Measurements from ENCODE around the gene MRPL37. TPM values are rescaled to one million over a fixed set of nuclear protein-coding genes. Genes with fewer than 3 reads are reported as not detected.

MRPL37 gene
- total and polyA plus RNA-seq, 2 of the 4 experiments (the other 2 are of a cell fraction), result 42.8 to 132 TPM

GRCh38 chr1:54173681-54174080 is 26.3 kb upstream of the MRPL37 start:
- 100% methylated on average over 1 of the region's 9 CpGs; no CpG with 5 or more reads in 1 of the 2 experiments for WGBS, 2 experiments (ENCODE audit: extremely low coverage in 2 of 2, insufficient read length in 1 of 2)

More at GRCh38 chr1:54173681-54174080, 26.3 kb upstream of the MRPL37 start:
- POLR2A ChIA-PET (ENCODE audit: unreplicated experiment), result no interaction called here
- ATAC-seq (ENCODE audit: low read depth), result no peak
- H3K27me3 ChIP-seq (ENCODE audit: control insufficient read depth, insufficient read depth, low read length), result no peaks in the 10 kb centered on the region
- H3K23ac ChIP-seq (ENCODE audit: low read depth, low read length), result no peak overlapping the region
- TF ChIP-seq RFX5 (IDR thresholded peaks at IDR 0.05; ENCODE audit: low read depth, low read length), result no peak
- no peak overlapping the region for H2BK20ac ChIP-seq (ENCODE audit: low read depth, low read length)
- BruUV-seq (replicated peaks), result no TSS peak
- H2AK9ac ChIP-seq (replicated peaks; ENCODE audit: low read depth, low read length, poor library complexity), result no peak overlapping the region
- H4K8ac ChIP-seq (ENCODE audit: low read depth in 2 of 2, low read length in 2 of 2), result no peak overlapping the region
- no peak overlapping the region for H3K27ac ChIP-seq (ENCODE audit: insufficient read depth, low read length)
- H4K91ac ChIP-seq (ENCODE audit: insufficient read depth, low read depth, low read length), result no peak overlapping the region
- H3K9me1 ChIP-seq (ENCODE audit: insufficient read depth, low read length), result no peaks in the 10 kb centered on the region
- H3K56ac ChIP-seq (ENCODE audit: extremely low read depth, insufficient read depth, low read length), result no peak overlapping the region
- DNase-seq, result no peak
- H2AFZ ChIP-seq (replicated peaks; ENCODE audit: low read length, poor library complexity), result no peak overlapping the region
- H3K4ac ChIP-seq (ENCODE audit: low read depth, low read length), result no peak overlapping the region
- no peak overlapping the region for H3K4me3 ChIP-seq (ENCODE audit: insufficient read depth, low read depth, low read length)
- dilution Hi-C loops (cut with HindIII; ENCODE audit: low sequenced_read_pairs, unreplicated experiment), result no loop called here
- no peaks in the 10 kb centered on the region for H3K9me3 ChIP-seq (ENCODE audit: control insufficient read depth, insufficient read depth, low read length)
- H3K18ac ChIP-seq (ENCODE audit: low read depth, low read length), result no peak overlapping the region
- intact Hi-C loops (cut with micrococcal nuclease), result no loop called here
- no peak overlapping the region for H2BK15ac ChIP-seq (ENCODE audit: low read depth, low read length)
- no peak overlapping the region for H4K5ac ChIP-seq (ENCODE audit: low read depth, low read length)
- in situ Hi-C loops (cut with MboI; ENCODE audit: low sequenced_read_pairs), result no loop called here
- H2BK120ac ChIP-seq (ENCODE audit: low read depth, low read length), result no peak overlapping the region
- 0 out of 2 replicates have a peak, but pooled peaks cover 2% of the 10 kb centered on the region for H3K4me1 ChIP-seq (ENCODE audit: control insufficient read depth, insufficient read depth, low read length)
- no peak overlapping the region for H3K9ac ChIP-seq (ENCODE audit: low read depth, low read length)
- CTCF ChIA-PET, result interaction anchor here (1.1 kb wide), 1 partner anchor 55 kb away, joined by 3 read pairs; no protein-coding TSS in a partner anchor
- no peak overlapping the region for H2BK5ac ChIP-seq (ENCODE audit: low read depth, low read length, poor library complexity, severe bottlenecking)
- H3K36me3 ChIP-seq (ENCODE audit: control insufficient read depth, insufficient read depth, low read length), result peaks cover 2% of the 10 kb centered on the region; the same call in 1 of the 2 replicates
- H3K4me2 ChIP-seq (ENCODE audit: low read depth, low read length), result no peak overlapping the region
- H2AK5ac ChIP-seq (ENCODE audit: low read depth, low read length), result no peak overlapping the region
- no peak overlapping the region for H3K14ac ChIP-seq (replicated peaks; ENCODE audit: low read depth, low read length)
- no peaks in the 10 kb centered on the region for H4K20me1 ChIP-seq (ENCODE audit: insufficient read depth, low read length)
- H3K79me1 ChIP-seq (ENCODE audit: low read depth in 1 of 2, low read length in 2 of 2), result no peaks in the 10 kb centered on the region

Data from IMR-90 (cell line).